HG03135 (cell line): ENCODE measurements around the gene ARID1B.
"Not testable (repeated sequence)": the region's sequence is repeated elsewhere in the genome, so short reads cannot be mapped to it uniquely, and the experiment has no call there.

Source experiments
- ATAC-seq: cut with Tn5 transposase; IDR thresholded peaks from one replicate; pipeline ENCODE4 v1.9.1; 2021; ENCODE audit warnings: mild to moderate bottlenecking, moderate library complexity; ENCODE audit not compliant: unreplicated experiment

ARID1B gene

DNA sequence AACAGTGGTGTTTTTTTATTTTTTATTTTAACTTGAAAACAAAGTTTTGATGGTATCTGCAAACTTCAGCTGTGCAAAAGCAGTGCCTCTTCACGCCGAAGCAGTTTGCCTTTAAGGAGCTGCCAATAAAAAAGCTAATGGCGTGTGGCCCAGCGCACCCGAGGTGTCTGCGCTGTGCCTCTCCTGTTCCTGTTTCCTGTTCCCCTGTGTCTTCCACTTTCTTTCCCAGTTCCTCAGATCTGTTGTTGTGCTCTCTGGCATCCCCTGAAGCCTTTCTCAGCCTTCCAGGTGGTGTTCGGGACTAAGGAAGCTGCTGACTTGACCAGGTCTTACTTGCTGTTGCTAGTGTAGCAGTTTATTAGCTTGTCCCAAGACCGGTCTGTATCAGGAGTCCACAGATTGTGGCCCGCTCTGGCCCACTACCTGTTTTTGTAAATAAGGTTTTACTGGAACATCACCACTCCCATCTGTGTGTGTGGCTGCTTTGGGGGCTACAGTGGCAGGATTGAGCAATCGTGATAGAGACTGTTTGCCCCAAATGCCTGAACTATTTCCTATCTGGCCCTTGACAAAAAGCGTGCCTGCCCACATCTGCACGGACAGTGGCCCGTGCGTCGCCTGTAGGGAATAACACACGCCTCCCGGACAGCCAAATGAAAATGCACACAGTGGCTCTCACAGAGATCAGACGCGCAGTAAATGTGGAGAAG, 367.8 kb downstream of the ARID1B start:
- no peak for ATAC-seq

DNA sequence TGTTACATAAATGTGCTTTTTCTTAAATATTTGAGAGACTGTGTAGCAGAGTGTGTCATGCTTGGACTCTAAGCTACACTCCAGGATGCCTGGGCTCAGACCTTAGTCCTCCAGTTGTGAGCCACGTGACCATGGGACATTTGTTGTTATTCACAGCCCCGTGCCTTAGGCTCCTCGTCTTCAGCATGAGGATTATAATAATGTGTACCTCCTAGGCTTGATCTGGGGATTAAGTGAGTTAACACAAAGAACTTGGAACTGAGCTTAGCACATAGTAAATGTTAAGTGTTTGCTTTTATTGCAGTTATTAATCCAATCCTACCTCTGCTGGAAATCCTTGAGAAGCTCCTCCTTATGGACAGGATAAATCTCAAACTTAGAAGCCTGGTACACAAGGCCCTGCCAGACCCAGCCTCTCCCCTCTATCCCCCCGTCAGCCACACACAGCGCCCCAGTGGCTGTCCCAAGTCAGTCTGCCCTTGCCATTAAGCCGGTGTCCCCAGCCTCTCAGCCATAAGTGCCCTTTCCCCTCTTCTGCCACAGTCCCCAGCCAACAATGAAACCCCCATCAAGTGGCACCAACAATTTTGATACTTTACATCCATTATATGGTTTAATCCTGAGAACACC, 368.6 kb downstream of the ARID1B start:
- ATAC-seq: no peak

DNA sequence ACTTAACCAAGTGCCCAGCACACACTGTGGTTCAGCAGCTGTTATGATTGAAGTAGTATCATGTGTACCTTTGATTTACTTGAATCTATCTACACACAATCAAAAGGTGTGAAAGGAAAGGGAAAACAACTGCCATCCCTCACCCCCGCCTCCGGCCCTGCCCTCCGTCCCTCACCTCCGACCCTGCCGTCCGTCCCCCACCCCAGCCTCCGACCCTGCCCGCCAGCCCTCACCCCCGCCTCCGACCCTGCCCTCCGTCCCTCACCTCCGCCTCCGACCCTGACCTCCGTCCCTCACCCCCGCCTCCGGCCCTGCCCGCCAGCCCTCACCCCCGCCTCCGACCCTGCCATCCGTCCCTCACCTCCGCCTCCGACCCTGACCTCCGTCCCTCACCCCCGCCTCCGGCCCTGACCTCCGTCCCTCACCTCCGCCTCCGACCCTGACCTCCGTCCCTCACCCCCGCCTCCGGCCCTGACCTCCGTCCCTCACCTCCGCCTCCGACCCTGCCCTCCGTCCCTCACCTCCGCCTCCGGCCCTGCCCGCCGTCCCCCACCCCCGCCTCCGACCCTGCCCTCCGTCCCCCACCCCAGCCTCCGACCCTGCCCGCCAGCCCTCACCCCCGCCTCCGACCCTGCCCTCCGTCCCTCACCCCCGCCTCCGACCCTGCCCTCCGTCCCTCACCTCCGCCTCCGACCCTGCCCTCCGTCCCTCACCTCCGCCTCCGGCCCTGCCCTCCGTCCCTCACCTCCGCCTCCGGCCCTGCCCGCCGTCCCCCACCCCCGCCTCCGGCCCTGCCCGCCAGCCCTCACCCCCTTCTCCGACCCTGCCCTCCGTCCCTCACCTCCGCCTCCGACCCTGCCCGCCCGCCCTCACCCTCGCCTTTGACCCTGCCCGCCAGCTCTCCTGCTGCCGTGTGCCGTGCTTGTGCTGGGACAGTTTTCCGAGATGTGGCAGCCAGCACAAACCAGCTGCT, 370.2 kb downstream of the ARID1B start:
- ATAC-seq: not testable (repeated sequence)

DNA sequence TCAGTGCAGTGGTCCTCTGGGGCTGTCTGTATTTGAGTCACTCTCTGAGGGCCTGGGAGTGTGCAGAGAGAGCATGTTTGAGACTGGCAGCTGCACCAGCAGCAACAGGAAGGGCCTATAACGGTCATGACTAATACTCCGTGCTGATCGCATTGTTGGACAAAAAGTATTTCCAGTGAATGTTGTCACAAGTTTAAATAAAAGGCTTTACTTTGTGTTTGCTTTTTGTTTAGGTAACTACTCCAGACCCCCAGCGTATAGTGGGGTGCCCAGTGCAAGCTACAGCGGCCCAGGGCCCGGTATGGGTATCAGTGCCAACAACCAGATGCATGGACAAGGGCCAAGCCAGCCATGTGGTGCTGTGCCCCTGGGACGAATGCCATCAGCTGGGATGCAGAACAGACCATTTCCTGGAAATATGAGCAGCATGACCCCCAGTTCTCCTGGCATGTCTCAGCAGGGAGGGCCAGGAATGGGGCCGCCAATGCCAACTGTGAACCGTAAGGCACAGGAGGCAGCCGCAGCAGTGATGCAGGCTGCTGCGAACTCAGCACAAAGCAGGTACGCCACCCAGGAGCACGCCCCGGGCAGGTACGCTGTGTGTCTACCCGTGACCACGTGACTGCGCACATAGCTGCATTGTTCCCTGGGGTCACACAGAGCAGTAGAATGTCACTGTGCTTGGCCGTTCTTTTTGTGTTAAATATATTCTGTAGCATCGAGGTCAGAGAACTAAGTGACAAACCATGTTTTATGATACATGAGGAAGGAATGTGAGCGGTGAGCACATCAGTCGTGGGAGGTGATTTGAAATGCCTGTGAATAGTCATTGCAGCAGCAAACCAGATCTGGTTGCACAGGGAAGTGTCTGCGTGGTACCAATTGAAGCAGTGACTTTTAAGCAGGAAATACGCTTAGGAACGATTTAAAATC, 371.5 kb downstream of the ARID1B start:
- no peak for ATAC-seq

DNA sequence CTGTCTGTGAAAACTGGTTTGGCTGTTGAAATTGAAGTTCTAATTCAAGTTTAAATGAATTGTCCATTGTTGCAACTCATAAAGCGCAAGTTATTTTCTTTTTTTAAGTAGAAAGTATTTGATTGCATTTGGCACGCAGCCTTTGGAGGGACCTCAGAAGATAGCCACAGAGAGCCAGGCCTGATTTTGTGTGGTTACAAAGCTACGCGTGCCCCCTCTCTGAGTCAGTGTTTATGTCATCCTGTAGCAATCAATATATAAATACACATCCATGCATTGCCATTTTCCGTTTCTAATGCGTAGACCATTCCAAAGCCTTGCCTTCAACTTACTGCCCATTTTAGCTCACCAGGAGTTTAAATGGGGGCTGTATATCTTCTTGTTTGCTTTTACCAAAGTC, 372.9 kb downstream of the ARID1B start:
- ATAC-seq: no peak

DNA sequence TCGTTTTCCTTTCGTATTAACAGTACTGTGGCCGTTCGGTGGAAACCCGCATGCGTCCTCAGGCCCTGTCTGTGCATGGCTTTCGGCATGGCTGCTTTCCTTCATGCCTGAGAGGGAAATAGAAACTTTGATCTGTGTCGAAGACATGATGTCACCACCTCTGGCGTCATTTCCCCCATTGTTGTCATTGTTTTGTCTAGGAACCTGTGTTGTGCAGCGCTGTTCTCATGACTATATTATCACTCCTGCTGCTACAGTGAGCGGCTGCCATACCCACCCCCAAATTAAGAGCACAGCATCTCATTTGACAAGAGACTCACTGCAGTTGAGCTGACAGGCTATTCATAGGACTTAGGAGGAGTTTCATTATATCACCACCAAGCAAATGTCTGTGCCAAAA, 373.9 kb downstream of the ARID1B start:
- ATAC-seq: no peak

DNA sequence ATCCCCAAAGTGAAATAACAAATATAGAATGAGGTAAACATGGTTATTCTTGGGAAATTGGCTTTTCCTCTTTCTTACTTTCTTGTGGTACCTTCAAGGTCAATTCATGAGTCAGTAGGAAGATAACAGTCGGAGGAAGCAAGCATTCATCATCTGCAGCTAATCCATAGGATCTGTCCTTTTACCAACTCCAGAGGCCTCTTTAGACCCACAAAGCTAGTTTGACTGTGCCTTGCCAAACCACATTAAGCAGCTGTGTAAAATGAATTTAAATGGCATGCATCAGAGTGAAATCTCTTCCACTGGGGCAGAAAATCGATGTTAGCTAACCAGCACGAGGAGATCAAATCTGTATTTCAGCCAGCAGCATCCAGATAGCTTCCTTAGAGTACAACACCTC, 374.8 kb downstream of the ARID1B start:
- no peak for ATAC-seq

DNA sequence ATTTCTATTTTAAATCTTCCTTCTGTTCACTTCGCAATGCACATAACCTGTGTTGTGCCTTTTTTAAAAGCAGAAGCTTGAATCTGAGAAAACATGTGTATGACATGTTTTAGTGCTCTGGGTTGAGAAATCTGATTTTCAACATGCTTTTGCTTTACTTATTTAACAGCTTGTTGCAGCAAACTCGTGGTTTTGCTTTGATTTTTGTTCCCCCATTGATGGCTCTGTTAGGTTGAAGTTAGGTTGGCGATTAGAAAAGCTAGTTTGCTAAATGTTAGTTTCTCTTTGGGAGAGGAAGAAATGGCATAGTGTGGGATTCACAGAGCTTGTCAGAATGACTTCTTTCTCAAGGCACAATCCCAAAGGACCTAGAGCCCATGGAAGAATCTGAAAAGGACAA, 375.4 kb downstream of the ARID1B start:
- no peak for ATAC-seq

DNA sequence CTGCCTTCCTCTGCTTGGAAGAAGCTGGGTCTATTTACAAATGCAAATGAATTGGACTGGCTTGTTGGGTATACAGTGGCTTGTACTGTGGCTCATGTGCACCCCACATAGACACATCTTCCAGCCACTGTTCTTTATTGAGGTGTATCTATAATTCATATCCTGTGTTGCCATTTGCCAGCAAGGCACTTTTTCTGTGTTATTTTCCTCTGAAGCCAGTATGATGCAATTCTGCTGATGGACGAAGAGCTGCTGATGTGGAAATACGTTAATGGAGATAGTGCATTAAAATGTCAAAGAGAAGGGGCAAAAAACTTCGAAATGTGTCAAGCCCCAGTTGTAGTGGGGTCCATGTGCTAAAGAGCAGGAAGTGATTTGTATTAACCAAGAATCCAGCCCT, 378.6 kb downstream of the ARID1B start:
- ATAC-seq: no peak

DNA sequence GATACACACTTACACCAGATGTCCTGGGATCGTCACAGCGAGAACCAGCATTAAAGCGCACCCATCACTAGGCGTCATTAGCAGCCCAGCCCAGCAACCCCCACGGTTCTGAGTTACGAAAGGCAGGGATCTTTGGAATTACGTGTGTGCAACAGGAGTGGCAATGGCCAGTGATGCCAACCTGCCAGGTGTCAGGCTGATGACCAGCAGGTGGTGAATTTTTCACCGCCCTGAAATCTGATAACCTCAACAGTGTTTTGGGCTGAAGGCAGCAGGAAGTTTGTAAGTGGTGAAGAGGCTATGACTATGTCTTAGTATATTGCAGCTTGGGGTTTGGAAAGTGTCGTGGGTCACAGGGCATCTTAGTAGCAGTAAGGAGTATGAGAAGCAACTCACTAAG, 380.1 kb downstream of the ARID1B start:
- ATAC-seq: no peak

DNA sequence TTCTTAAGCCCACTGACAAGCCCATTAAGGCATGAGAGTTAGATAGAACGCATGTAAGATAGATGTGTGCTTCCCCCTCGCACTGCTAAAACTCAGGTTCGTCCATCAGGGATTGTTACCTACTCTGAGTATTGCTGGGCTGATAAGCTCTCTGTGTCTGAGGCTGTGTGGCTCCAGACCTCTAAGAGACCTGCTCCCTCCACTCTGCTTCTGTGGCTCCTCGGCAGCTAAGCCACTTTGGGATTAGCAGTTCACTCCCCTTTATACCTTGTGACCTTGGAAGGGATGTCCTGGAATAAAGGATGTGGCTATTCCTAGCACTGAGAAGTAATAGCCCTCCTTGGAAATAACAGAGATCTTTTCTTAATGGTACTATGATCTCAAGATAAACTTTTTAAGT, 381.3 kb downstream of the ARID1B start:
- ATAC-seq: no peak

DNA sequence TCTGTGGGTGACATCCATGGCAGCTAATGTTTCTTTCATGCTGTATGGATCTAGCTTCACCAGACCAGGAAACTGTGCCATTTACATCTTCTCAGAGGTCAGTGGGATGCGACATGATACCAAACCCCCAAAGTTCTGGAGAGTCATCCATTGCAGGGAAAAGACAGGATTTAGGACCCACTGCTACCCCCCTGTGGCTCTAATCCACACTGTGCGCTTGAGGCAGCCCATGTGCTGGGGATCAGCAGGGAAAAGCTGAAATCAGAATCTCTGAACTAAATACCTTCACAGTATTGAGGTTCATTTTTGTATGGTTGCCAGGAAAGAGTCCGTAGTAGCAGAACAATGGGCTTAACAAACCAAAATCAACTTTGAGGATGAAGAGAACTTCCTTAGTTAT, 381.7 kb downstream of the ARID1B start:
- ATAC-seq: no peak

DNA sequence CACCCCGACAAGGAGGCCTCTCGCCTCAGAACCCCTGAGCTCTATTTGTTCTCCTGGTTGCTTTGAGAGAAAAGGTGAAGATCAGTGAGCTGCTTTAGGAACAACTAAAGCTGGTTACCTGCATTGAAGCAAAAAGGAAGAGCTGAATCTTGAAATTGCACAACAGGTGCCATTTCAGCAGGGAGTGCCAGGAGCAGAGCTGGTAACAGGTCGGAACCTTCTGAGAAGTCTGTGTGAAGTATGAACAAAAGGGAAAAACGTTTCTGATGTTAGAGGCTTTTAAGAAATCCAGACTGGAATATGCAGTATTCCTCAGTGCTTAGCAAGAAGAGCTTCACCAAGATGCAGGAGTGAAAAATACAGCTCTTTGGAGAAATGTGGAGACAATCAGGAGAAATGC, 382.2 kb downstream of the ARID1B start:
- no peak for ATAC-seq

DNA sequence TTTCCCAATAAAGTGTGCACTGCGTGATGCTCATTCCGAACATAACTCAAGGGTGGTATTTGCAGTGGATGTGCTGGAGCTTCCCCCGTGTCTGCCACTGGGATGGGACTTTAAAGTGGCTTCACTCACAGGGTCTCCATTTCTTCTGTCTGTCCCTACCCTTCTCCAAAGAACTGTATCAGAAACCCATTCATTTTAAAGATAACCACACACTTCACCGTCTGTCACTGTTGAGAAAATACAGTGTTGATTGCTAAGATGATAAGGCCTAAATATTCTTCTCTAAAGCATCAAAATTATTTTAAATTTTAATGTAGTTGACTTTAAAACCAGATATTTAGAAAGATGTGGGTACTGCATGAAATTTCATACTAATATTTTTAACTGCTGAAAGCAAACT, 384.7 kb downstream of the ARID1B start:
- no peak for ATAC-seq

DNA sequence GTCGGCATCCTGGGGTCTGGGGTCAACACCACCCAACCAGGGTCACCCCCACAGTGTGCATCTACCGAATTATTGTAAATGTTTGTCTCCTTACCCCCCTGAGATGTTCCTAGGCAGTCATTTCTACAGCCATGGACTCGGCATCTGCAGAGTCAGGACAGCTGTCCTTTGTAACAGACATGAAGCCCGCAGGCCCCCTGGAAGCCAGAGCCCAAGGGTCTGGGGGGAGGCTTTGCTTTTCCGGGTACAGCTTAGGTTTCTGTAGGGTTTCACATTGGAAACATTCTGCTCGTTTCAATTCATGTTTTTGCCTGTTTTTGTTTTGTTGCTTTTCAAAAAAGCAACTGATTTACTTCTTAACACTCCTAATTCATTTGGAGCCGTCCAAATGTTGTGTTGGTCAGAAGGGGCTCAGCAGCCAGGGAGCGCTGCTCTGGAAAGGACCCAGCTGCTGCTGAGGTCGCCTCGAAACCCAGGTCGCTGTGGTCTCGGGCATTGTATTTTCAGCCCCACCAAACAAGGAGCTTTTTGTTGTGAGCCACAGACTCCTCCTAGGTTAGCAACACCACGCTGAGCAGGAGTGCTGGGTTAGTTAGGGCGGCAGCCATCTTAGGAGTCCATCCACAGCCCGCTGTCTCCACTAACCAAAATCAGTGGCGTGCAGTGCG, 385.7 kb downstream of the ARID1B start:
- ATAC-seq: no peak

DNA sequence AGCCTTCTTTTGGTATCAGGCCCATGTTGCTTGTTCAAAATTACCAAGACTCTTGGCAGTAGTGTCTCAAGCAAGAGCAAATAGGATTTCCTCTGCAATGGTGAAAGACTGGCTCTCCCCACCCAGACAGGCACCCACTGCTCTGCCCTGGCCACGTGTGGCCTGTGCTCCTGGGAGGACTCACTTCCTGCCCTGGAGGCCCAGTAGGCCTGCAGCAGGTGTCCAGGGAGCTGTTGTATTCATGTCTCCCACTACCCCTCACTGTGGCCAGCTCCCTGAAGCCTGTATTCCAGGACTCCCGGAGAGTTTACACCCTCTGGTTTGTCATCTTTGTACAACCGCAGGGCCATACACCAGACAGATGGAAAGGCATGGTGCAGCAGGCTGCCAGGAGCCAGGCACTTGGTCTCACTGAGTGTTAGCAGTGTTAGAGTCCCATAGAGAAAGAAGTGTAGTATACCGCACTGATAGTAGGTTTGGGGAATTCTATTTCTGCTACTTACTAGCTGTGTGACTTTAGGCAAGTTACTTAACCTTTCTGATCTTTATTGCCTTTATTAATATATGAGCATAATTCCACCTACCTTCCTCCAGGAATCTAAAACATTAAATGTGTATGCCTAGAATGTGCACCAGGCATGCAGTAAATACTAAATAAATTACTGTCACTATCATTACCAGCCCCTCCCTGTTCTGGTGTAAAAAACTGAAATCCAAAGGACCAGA, 386.4 kb downstream of the ARID1B start:
- no peak for ATAC-seq

DNA sequence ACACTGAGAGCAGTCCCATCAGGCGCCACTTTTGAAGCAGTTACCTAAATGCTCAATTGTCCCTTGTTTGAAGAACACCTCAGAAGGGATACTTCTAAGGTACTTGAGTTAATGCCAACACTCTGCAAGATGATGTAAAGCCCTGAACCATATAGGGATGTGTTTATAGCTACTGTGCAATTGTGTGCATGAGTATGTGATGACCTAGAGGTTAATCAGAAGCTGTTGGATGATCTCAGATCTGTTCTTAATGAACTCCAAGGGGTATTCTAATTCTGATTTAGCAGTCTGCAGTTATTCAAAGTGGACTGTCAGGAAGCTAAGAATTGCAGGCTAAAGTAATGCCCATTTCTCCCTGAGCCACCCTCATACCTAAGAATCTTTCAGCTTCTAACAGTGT, 387.8 kb downstream of the ARID1B start:
- no peak for ATAC-seq

DNA sequence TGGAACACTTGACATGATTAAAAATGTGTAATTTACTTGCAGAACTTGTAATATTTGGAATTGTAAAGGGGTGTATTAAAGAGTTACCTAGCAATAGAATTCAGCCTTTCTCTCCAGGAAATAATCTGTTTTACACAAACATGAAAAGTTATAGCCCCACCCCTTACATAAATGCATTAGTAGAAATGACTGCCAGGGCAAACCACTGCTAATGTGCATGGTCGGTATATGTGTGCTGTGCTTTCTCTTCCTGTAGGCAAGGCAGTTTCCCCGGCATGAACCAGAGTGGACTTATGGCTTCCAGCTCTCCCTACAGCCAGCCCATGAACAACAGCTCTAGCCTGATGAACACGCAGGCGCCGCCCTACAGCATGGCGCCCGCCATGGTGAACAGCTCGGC, 389.6 kb downstream of the ARID1B start:
- ATAC-seq: no peak

DNA sequence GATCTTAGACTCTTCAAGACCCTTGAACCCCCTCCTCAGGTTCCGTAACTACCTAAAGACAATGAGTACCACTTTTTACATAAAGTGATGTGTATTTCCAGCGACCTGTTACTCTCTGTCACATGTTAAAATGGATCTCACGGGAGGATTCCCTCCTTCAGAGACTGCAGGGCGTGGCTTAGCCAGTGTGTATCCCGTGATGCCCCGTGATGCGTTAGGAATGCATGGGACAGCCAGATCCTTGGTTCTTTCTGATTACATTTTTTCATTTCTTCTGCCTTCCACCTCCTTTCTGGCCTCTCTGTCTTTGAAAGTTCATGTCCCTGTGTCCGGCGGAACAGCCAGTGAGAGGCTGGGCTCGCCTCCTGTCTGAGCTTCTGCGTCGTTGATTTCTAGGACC, 390.7 kb downstream of the ARID1B start:
- no peak for ATAC-seq
